Adipose tissue (tissue), 3 donors: Measurements from ENCODE around the gene PRSS1. TPM values are rescaled to one million over a fixed set of nuclear protein-coding genes. Genes with fewer than 3 reads are reported as not detected.

Source experiments
- H3K27ac ChIP-seq: one replicate; pipeline ENCODE4 v1.5.1; 2013; ENCODE audit warnings: low read depth, low read length
- WGBS, 3 donors: extraction: QIAGEN DNeasy Blood & Tissue Kit; methylation state at CpG; one replicate each; pipeline ENCODE4 v1.1.7; 2013; 5-methylcytosine and 5-hydroxymethylcytosine counted together
- polyA plus RNA-seq, 3 donors: library from polyadenylated mRNA; stranded (reverse); fragments of 200-250 nt; gene quantifications; one replicate each; pipeline ENCODE4 v1.2.3, GENCODE V29; 2013
- donor health status: healthy with polysubstance abuse.
- donor health status: Bipolar disorder and iron deficiency.
- donor health status: healthy.

The PRSS1 gene
- polyA plus RNA-seq, 3 donors, result 17.3 to 39,878 (median 20.9) TPM

GRCh38 chr7:142787783-142788182 is 38.5 kb downstream of the PRSS1 start:
- WGBS, 3 donors, result 60 to 88% (median 76%) methylated on average over 6 of the region's 6 CpGs
- no peak overlapping the region for H3K27ac ChIP-seq

- 77 to 79% (median 78%) methylated on average over 10 of the region's 10 CpGs for WGBS, 3 donors
- no peak overlapping the region for H3K27ac ChIP-seq
Measured at GRCh38 chr7:142788303-142789289, 39.3 kb downstream of the PRSS1 start.

- WGBS, 3 donors, result 87 to 93% (median 90%) methylated on average over 2 of the region's 2 CpGs
- no peak overlapping the region for H3K27ac ChIP-seq
Measured at GRCh38 chr7:142789441-142789840, 40.2 kb downstream of the PRSS1 start.

- WGBS, 3 donors, result 57 to 89% (median 78%) methylated on average over 3 of the region's 3 CpGs
- H3K27ac ChIP-seq, result no peak overlapping the region
Measured at GRCh38 chr7:142790056-142790455, 40.8 kb downstream of the PRSS1 start.

- 83 to 96% (median 94%) methylated on average over 1 of the region's 1 CpG for WGBS, 3 donors
Measured at GRCh38 chr7:142790555-142790954, 41.3 kb downstream of the PRSS1 start.

GRCh38 chr7:142791502-142791901 is 42.2 kb downstream of the PRSS1 start:
- H3K27ac ChIP-seq, result no peak overlapping the region
- WGBS, 3 donors, result 83 to 92% (median 92%) methylated on average over 7 of the region's 7 CpGs

More at GRCh38 chr7:142790555-142790954, 41.3 kb downstream of the PRSS1 start:
- H3K27ac ChIP-seq, result no peak overlapping the region

GRCh38 chr7:142792129-142792528 is 42.9 kb downstream of the PRSS1 start:
- no peak overlapping the region for H3K27ac ChIP-seq
- 90 to 100% (median 95%) methylated on average over 1 of the region's 1 CpG for WGBS, 3 donors

- H3K27ac ChIP-seq, result no peak overlapping the region
- 83 to 95% (median 86%) methylated on average over 2 of the region's 2 CpGs for WGBS, 3 donors
Measured at GRCh38 chr7:142792593-142792992, 43.3 kb downstream of the PRSS1 start.

- H3K27ac ChIP-seq, result no peak overlapping the region
- WGBS, 3 donors, result 73 to 88% (median 83%) methylated on average over 5 of the region's 5 CpGs
Measured at GRCh38 chr7:142793156-142793555, 43.9 kb downstream of the PRSS1 start.

GRCh38 chr7:142795339-142795863 is 46.1 kb downstream of the PRSS1 start:
- WGBS, 3 donors, result 40 to 59% (median 42%) methylated on average over 5 of the region's 5 CpGs
- H3K27ac ChIP-seq, result no peak overlapping the region

- WGBS, 3 donors, result 33 to 64% (median 36%) methylated on average over 9 of the region's 9 CpGs
- H3K27ac ChIP-seq, result no peak overlapping the region
Measured at GRCh38 chr7:142796001-142796500, 46.8 kb downstream of the PRSS1 start.

GRCh38 chr7:142796501-142797390 is 47.5 kb downstream of the PRSS1 start:
- H3K27ac ChIP-seq, result no peak overlapping the region
- 4 to 9% (median 5%) methylated on average over 69 to 74 of the region's 74 CpGs for WGBS, 3 donors

GRCh38 chr7:142797391-142798377 is 48.4 kb downstream of the PRSS1 start:
- no peak overlapping the region for H3K27ac ChIP-seq
- 5 to 9% (median 7%) methylated on average over 33 of the region's 33 CpGs for WGBS, 3 donors

- no peak overlapping the region for H3K27ac ChIP-seq
- 71 to 77% (median 76%) methylated on average over 11 of the region's 11 CpGs for WGBS, 3 donors
Measured at GRCh38 chr7:142798451-142799436, 49.5 kb downstream of the PRSS1 start.

- WGBS, 3 donors, result 51 to 83% (median 54%) methylated on average over 3 of the region's 3 CpGs
- H3K27ac ChIP-seq, result no peak overlapping the region
Measured at GRCh38 chr7:142799437-142799835, 50.2 kb downstream of the PRSS1 start.

- no peak overlapping the region for H3K27ac ChIP-seq
- 93 to 96% (median 95%) methylated on average over 1 of the region's 1 CpG for WGBS, 3 donors
Measured at GRCh38 chr7:142800088-142800487, 50.8 kb downstream of the PRSS1 start.
